GM12878 (cell line): Measurements from ENCODE around the gene ZDHHC19.

Source experiments
- ATF7 ChIP-seq: fragments of 450-650 bp; IDR thresholded peaks from 2 replicates; pipeline ENCODE4 v1.6.1; 2016; ENCODE audit warnings: low read depth, mild to moderate bottlenecking
- CTCF ChIP-seq, 3 experiments: IDR thresholded peaks in 2 of 3; conservative IDR thresholded peaks in 1 of 3; 2 replicates each; pipeline ENCODE4 v1.5.1; 2011; ENCODE audit warnings: low read depth in 3 of 3, low read length in 3 of 3, mild to moderate bottlenecking in 3 of 3, control low read depth in 2 of 3, moderate library complexity in 2 of 3, inconsistent platforms in 1 of 3, mixed read lengths in 1 of 3; ENCODE audit not compliant: control insufficient read depth in 2 of 3, insufficient read depth in 1 of 3; ENCODE audit errors: extremely low read depth in 1 of 3
- EZH2 ChIP-seq: IDR thresholded peaks from 2 replicates; pipeline ENCODE4 v1.6.1; 2012; ENCODE audit warnings: low read depth, mild to moderate bottlenecking, control low read depth, inconsistent platforms, low read length, borderline replicate concordance; ENCODE audit not compliant: control insufficient read depth
- IKZF1 ChIP-seq: fragments of 450-650 bp; conservative IDR thresholded peaks from 2 replicates; pipeline ENCODE4 v1.6.1; 2017; ENCODE audit warnings: antibody characterized with exemption, mild to moderate bottlenecking
- SREBF2 ChIP-seq: IDR thresholded peaks from 2 replicates; pipeline ENCODE4 v1.6.1; 2012; ENCODE audit warnings: mild to moderate bottlenecking, low read length
- ZBTB11 ChIP-seq: fragments of 450-650 bp; formaldehyde crosslinking; IDR thresholded peaks from 2 replicates; pipeline ENCODE4 v1.5.0; 2022; ENCODE audit warnings: mild to moderate bottlenecking, missing genetic modification characterization
- ZNF207 ChIP-seq: fragments of 450-650 bp; IDR thresholded peaks from 2 replicates; pipeline ENCODE4 v1.6.1; 2014; ENCODE audit warnings: antibody characterized with exemption, mild to moderate bottlenecking, borderline replicate concordance

DNA sequence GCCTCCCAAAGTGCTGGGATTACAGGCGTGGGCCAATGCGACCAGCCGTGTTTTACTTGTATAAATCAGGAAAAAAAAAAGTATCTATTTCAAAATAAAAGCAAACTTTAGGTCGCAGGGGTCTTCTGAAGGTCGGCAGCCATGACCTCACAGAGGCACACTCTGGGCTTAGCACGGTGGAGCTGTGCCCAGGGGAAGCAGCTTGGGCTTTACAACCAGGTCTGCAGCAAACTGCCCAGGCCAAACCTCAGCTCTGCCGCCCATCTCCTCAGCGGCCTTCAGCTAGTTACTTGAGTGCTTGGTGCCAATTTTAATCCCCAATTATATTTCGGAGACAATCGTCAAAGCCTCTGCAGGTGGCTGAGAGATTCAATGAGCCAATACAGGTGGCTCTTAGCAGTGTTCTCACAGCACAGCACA is 30.1 kb downstream of the ZDHHC19 start:
- TF ChIP-seq SREBF2 (no peak), ZNF207 (no peak), ATF7 (no peak), IKZF1 (no peak), EZH2 (no peak), ZBTB11 (CRISPR knock-in tag) (no peak), CTCF (IDR thresholded peaks at IDR 0.05 in 2 of 3, conservative IDR thresholded peaks at IDR 0.05 in 1 of 3; ENCODE audit: control insufficient read depth in 2 of 3, extremely low read depth in 1 of 3, insufficient read depth in 1 of 3, low read depth in 3 of 3, low read length in 3 of 3) (no peak)
